Cerebellar nuclear complex (tissue), 1 donor: ENCODE data around the gene MS4A18.
"Not testable (repeated sequence)": the region's sequence is repeated elsewhere in the genome, so short reads cannot be mapped to it uniquely, and the experiment has no call there.

ENCODE experiments used
- DNase-seq, 2 experiments: peaks; one replicate each; lab custom pipeline; 2025; lab: John Stamatoyannopoulos, UW

The MS4A18 gene

DNA sequence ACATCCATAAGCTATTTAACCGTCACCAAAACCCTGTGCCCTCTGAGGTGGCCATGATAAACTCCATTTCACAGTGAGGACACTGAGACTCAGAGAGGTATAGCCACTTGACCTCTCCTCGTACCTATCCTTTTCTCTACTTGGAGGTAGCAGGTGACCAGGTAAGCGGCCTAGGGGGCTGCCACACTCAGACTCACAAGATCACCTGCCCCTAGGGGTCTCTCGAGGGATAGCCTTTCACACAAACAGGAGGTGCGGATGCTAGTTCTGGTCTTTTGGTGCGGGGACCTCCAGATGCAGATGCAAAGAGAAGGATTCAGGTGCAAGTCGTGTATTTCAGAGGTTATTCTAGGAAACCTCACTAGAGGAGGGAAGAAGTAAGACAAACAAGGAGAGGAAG lies 14.6 kb downstream of the MS4A18 start:
- DNase-seq, result no peak

- no peak for DNase-seq
These were observed 16.1 kb downstream of the MS4A18 start for GRCh38 chr11:60740573-60740972.

- DNase-seq, result no peak
These were observed 16.9 kb downstream of the MS4A18 start for GRCh38 chr11:60741421-60741820.

DNA sequence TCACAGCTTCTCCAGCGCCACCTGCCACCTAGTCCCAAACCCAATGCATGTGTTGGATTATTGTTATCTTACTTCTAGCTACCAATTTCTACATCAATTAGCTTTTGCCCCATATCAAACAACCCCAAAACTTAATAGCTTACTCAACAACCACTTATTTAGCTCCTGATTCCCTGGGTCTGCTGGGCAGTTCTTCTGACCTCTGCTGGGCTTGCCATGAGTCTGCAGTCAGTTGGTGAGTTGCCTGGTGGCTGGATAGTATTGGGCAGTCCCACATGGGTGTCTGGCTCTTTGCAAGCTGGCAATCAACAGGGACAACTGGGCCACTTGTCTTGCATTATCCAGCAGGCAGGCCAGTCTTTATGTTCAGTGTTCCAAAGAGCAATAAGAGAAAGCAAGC lies 18.5 kb downstream of the MS4A18 start:
- DNase-seq, result no peak

DNA sequence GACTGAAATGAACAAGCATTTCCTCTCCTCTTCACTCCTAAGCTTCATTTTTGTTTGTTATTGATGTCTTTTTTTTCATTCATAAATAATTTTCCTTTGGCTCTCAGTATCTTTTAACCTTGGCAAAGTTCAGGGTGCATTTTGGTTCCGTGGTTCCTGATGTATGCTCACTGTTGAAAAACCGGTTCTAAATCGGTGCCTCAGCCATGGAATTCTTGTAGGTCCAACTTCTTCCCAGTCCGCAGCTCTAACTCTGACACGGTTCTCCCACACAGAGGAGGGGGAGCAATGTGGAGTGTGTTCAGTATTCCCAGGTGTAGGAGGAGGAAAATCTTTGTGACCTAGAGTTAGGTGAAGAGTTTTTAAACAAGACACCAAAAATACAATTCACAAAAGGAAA lies 19.6 kb downstream of the MS4A18 start:
- no peak for DNase-seq

GRCh38 chr11:60747359-60747873 lies 22.9 kb downstream of the MS4A18 start:
- DNase-seq, result no peak

- no peak for DNase-seq
These were observed 23.7 kb downstream of the MS4A18 start for GRCh38 chr11:60748225-60748624.

DNA sequence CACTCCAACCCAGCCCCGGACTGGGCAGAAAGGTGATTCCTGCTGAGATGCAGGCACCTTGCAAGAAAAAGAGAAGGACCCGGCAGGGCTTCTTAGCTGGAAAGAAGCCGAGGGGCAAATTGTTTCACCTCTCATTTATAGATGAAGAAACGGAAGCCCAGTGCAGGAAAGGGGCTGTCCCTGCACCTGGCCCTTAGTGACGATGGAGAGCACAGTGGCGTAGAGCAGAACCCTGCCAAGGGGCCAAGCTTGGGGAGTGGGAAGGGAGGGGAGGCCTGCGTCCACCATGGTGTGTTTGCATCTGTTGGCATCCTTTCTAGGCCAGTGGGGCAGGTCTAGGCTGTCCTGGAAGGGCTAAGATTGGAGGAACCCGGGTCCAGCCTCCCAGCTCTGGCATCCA lies 24.3 kb downstream of the MS4A18 start:
- no peak for DNase-seq

DNA sequence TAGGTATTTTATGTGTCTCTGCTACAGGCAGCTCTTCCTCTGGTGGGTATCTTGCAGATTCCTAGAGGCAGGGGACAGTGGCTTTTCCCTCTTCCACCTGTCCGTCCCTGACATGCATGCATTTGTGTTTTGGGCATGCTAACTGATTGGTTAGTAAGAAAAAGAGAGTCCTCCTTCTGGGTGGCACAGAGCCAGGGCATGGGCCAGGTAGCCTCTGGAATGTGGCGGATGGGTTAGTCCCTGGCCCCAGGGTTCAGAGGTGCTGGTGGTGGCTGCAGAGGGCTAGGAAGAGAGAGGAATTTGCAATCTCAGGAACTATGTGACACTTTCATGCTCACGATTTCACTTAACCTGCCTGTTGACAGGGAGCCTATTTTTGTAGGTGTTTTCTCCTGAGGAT lies 26.4 kb downstream of the MS4A18 start:
- DNase-seq, result no peak

GRCh38 chr11:60753309-60753708 lies 28.8 kb downstream of the MS4A18 start:
- no peak for DNase-seq

- DNase-seq, result no peak
These were observed 30.4 kb downstream of the MS4A18 start for GRCh38 chr11:60754887-60755286.

- no peak for DNase-seq
These were observed 31.9 kb downstream of the MS4A18 start, which contains the start of gene MS4A15 for GRCh38 chr11:60756307-60757032. Gene MS4A15 (plus strand): TSS chr11:60756867. CDS start chr11:60763734, 6,867 bp downstream.

- DNase-seq, result no peak
These were observed 32.8 kb downstream of the MS4A18 start for GRCh38 chr11:60757231-60757800.

- not testable (repeated sequence) for DNase-seq
These were observed 34.2 kb downstream of the MS4A18 start for GRCh38 chr11:60758671-60759070.

DNA sequence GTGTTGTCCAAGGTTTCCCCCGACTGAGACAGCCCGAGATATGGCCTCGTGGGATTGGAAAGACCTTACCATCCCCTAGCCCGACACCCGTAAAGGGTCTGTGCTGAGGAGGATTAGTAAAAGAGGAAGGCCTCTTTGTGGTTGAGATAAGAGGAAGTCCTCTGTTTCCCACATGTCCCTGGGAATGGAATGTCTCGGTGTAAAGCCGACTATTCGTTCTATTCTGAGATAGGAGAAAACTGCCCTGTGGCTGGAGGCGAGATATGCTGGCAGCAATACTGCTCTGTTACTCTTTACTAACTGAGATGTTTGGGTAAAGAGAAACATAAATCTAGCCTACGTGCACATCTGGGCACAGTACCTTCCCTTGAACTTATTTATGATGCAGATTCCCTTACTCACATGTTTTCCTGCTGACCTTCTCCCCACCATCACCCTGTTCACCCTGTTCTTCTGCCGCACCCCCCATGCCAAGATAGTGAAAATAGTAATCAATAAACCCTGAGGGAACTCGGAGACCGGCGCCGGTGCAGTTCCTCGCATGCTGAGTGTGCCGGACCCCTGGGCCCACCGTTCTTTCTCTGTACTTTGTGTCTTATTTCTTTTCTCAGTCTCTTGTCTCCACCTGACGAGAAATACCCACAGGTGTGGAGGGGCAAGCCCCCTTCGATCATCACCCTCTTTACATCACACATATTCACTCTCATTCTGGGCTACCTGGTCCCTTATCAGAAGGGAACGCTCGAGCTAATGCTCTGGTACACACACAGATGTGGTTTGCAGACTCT lies 35.1 kb downstream of the MS4A18 start:
- DNase-seq, result not testable (repeated sequence)

DNA sequence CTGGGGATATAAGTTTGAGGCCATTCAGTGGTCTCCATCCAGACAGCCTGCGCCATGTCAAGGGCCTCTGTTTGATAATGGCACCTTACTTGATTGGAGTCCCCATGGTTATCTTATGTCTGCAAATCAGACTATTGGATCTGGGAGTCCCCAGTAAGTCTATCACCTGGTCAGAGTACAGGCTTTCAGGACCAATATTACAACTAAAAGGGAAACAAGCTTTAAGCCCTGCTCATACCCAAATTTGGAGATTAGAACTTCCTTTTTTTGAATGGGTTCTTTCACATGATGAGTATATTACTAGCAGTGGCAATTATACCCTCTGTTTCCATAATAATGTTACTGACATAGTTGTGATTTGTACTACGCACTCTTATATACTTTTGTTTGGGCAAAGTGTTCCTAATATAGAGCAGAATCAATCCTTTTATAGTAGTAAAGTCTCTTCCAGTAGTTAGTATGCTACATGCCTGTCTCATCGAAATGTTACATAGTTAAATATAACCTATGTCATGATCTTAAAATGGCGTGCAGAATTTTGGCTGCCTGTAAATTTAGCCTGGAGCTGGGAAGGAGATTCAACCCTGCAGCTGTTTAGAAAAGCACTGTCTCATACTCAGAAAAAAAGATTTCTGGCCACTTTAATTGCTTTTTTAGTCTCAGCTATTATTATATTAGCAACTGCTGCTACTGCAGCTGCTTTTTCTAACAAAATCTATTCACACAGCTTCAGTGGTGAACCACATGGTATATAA lies 37.1 kb downstream of the MS4A18 start:
- no peak for DNase-seq

GRCh38 chr11:60762851-60763691 lies 38.6 kb downstream of the MS4A18 start:
- DNase-seq, result no peak

DNA sequence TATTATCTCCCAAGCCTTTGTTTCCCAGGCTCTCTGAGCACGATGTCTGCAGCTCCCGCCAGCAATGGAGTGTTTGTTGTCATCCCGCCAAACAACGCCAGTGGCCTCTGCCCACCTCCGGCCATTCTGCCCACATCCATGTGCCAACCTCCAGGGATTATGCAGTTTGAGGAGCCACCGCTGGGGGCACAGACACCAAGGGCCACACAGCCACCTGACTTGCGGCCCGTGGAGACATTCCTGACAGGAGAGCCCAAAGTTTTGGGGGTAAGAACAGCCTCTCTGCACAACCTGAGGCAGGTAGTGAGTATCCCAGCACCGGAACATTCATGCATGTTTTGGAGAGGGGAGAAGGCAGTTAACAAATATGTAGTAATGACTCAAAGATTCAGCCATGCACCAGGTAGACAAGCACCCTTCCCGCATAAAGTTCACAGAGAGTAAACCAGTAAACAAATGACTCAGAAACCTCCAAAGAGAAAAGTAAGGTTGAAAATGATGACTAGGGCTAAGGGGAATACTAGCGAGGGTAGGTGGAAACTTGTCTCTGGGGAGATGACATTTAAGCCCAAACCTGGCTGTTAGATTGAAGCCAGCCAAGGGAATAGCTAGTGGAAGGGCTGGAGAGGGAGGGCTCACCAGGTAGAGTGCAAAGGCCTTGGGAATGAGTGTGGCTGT lies 39.3 kb downstream of the MS4A18 start:
- DNase-seq, result no peak

DNA sequence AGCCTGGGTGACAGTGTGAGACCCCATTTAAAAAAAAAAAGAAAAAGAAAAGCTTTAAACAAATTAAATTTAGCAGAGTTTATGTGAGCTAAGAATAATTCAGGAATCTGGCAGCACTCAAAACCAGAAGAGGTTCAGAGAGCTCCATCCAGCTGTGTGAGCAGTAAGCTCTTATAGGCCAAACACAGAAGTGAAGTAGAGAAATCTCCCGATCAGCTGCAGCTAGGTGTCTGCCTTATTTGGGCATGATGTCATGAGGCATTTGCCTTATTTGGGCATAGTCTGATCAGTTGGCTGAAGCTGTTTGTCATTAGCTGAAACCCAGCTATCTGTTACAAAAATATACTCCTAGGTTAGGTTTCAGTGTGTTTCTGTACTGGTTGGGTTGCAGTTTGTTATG lies 40.4 kb downstream of the MS4A18 start:
- DNase-seq, result no peak

GRCh38 chr11:60765355-60765754 lies 40.8 kb downstream of the MS4A18 start:
- no peak for DNase-seq

DNA sequence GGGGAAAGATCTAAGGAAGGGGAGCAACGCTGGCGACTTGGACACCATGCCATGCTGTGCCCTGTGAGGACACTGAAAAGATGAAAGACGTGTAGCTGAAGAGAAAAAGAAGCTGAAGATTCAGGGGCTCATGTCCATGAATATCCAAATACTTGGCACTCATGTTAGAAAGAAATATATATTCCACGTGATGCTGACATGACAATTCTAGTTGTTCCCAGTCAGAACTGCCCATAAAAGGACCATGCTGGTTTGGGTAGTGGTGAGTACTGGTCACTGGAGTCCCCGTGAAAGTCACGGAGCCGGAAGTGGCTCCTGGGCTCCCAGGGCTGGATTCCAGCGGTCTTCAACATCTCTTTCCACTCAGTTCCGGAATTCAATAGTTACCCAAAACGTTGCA lies 42.0 kb downstream of the MS4A18 start:
- DNase-seq, result no peak
